Measurements from ENCODE around the gene LRRC1. TPM values are rescaled to one million over a fixed set of nuclear protein-coding genes. Genes with fewer than 3 reads are reported as not detected.

LRRC1 gene
- polyA plus RNA-seq, 2 donors = 13.6 to 15.2 TPM

DNA sequence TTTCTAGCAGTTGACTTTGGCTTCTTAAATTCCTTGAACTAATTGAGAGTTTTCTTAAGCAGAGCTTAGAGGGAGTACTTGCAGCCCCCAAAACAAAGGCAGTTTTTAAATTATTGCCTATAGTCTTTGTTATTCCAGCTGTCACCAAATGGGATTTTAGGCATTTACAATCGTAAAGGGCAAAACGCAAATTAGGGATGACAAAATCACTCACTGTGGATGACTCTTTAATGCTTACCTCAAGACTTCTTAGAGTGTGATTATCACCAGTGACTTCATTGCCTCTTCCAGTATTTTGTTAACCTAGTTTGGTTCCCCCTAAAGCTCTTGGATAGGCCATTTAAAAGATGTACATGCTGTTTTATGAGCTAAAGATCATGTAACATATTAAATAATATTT, 126.8 kb downstream of the LRRC1 start:
- H3K36me3 ChIP-seq (ENCODE audit: control insufficient read depth in 2 of 2, insufficient read depth in 2 of 2, low read length in 1 of 2) = peaks cover 3 to 4% of the 10 kb centered on the region in 2 donors
- 96% methylated on average over 2 of the region's 2 CpGs for WGBS, 2 donors
- no peaks in the 10 kb centered on the region for H3K27me3 ChIP-seq (ENCODE audit: control insufficient read depth in 1 of 2, insufficient read depth in 2 of 2, low read length in 2 of 2)
- H3K4me1 ChIP-seq (ENCODE audit: control insufficient read depth in 2 of 2, insufficient read depth in 2 of 2, low read length in 1 of 2) = peaks cover 0 to 5% of the 10 kb centered on the region in 2 donors
- H3K27ac ChIP-seq (ENCODE audit: low read depth in 2 of 2, low read length in 1 of 2) = no peak overlapping the region
- no peak overlapping the region for H3K4me3 ChIP-seq (ENCODE audit: low read depth in 1 of 2, low read length in 2 of 2)
- H3K9me3 ChIP-seq (ENCODE audit: control insufficient read depth in 2 of 2, insufficient read depth in 1 of 2, low read depth in 1 of 2, low read length in 1 of 2) = no peaks in the 10 kb centered on the region

- no peak overlapping the region for H3K4me3 ChIP-seq (ENCODE audit: low read depth in 1 of 2, low read length in 2 of 2)
- peaks cover 0 to 5% of the 10 kb centered on the region in 2 donors for H3K4me1 ChIP-seq (ENCODE audit: control insufficient read depth in 2 of 2, insufficient read depth in 2 of 2, low read length in 1 of 2)
- no peaks in the 10 kb centered on the region for H3K9me3 ChIP-seq (ENCODE audit: control insufficient read depth in 2 of 2, insufficient read depth in 1 of 2, low read depth in 1 of 2, low read length in 1 of 2)
- peaks cover 3 to 4% of the 10 kb centered on the region in 2 donors for H3K36me3 ChIP-seq (ENCODE audit: control insufficient read depth in 2 of 2, insufficient read depth in 2 of 2, low read length in 1 of 2)
- H3K27ac ChIP-seq (ENCODE audit: low read depth in 2 of 2, low read length in 1 of 2) = no peak overlapping the region
- 87% methylated on average over 14 of the region's 14 CpGs for WGBS, 2 donors
- no peaks in the 10 kb centered on the region for H3K27me3 ChIP-seq (ENCODE audit: control insufficient read depth in 1 of 2, insufficient read depth in 2 of 2, low read length in 2 of 2)
Observed at GRCh38 chr6:53922539-53922981, 127.8 kb downstream of the LRRC1 start.

GRCh38 chr6:53924277-53924676, 129.5 kb downstream of the LRRC1 start:
- H3K4me3 ChIP-seq (ENCODE audit: low read depth in 1 of 2, low read length in 2 of 2) = no peak overlapping the region
- H3K27ac ChIP-seq (ENCODE audit: low read depth in 2 of 2, low read length in 1 of 2) = peak overlapping the region in 1 of 2 donors; percentile 22
- peaks cover 3 to 4% of the 10 kb centered on the region in 2 donors for H3K36me3 ChIP-seq (ENCODE audit: control insufficient read depth in 2 of 2, insufficient read depth in 2 of 2, low read length in 1 of 2)
- H3K27me3 ChIP-seq (ENCODE audit: control insufficient read depth in 1 of 2, insufficient read depth in 2 of 2, low read length in 2 of 2) = no peaks in the 10 kb centered on the region
- H3K9me3 ChIP-seq (ENCODE audit: control insufficient read depth in 2 of 2, insufficient read depth in 1 of 2, low read depth in 1 of 2, low read length in 1 of 2) = no peaks in the 10 kb centered on the region
- 78 to 89% methylated on average over 3 of the region's 3 CpGs for WGBS, 2 donors
- H3K4me1 ChIP-seq (ENCODE audit: control insufficient read depth in 2 of 2, insufficient read depth in 2 of 2, low read length in 1 of 2) = peaks cover 0 to 8% of the 10 kb centered on the region in 2 donors

DNA sequence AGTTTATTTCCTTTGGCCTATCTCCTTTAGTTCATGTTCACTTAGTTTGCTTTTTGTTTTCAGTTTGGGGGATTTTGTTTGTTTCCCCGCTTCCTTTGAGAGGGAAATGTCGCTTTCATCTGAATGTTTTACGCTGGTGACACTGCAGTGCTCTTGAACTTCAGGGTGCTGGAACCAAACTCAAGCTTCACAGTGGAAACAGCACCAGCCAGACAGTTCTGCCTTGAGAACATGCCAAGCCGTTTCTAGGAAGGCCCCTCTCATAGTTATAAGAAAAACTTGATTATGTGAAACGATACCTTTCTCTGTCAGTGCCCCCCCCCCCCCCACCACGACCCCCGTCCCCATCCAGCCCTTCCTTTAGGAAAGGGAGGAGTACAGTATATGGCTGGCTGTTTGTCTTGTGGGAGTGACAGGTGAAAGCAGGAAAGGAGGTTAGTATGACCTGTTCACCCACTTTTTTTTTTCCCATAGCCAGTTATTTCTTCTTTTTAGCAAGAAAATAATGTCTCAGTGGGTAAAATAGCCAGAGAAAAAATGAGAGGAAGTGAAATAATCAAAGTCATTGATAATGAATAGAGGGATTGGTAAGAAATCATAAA, 130.1 kb downstream of the LRRC1 start:
- Histone ChIP-seq H3K27me3 (ENCODE audit: control insufficient read depth in 1 of 2, insufficient read depth in 2 of 2, low read length in 2 of 2) (no peaks in the 10 kb centered on the region), H3K9me3 (ENCODE audit: control insufficient read depth in 2 of 2, insufficient read depth in 1 of 2, low read depth in 1 of 2, low read length in 1 of 2) (no peaks in the 10 kb centered on the region), H3K27ac (ENCODE audit: low read depth in 2 of 2, low read length in 1 of 2) (peak overlapping the region; percentile 77 to 83), H3K4me3 (ENCODE audit: low read depth in 1 of 2, low read length in 2 of 2) (no peak overlapping the region), H3K4me1 (ENCODE audit: control insufficient read depth in 2 of 2, insufficient read depth in 2 of 2, low read length in 1 of 2) (peaks cover 0 to 8% of the 10 kb centered on the region in 2 donors), H3K36me3 (ENCODE audit: control insufficient read depth in 2 of 2, insufficient read depth in 2 of 2, low read length in 1 of 2) (peaks cover 3 to 4% of the 10 kb centered on the region in 2 donors)
- 80 to 82% methylated on average over 7 of the region's 7 CpGs for WGBS, 2 donors

DNA sequence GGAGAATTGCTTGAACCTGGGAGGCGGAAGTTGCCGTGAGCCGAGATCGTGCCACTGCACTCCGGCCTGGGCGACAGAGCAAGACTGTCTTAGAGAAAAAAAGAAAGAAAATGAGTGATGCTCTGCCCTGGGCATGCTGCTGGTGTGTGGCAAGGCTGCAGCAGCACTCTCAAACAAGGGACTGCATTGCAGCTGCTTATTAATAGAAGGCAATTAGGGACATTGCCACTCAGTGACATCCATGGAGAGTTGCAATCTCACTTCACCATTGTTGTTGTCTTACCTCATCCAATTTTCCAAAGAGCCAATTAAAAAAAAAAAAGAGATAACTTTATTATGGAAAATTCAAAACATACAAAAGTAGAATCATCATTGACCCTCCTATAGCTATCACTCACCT, 131.1 kb downstream of the LRRC1 start:
- WGBS, 2 donors = 97% methylated on average over 6 of the region's 6 CpGs
- Histone ChIP-seq H3K9me3 (ENCODE audit: control insufficient read depth in 2 of 2, insufficient read depth in 1 of 2, low read depth in 1 of 2, low read length in 1 of 2) (no peaks in the 10 kb centered on the region), H3K27me3 (ENCODE audit: control insufficient read depth in 1 of 2, insufficient read depth in 2 of 2, low read length in 2 of 2) (no peaks in the 10 kb centered on the region), H3K36me3 (ENCODE audit: control insufficient read depth in 2 of 2, insufficient read depth in 2 of 2, low read length in 1 of 2) (peaks cover 3 to 4% of the 10 kb centered on the region in 2 donors), H3K4me1 (ENCODE audit: control insufficient read depth in 2 of 2, insufficient read depth in 2 of 2, low read length in 1 of 2) (peaks cover 0 to 12% of the 10 kb centered on the region in 2 donors), H3K4me3 (ENCODE audit: low read depth in 1 of 2, low read length in 2 of 2) (no peak overlapping the region), H3K27ac (ENCODE audit: low read depth in 2 of 2, low read length in 1 of 2) (peak overlapping the region; percentile 57 to 73)

DNA sequence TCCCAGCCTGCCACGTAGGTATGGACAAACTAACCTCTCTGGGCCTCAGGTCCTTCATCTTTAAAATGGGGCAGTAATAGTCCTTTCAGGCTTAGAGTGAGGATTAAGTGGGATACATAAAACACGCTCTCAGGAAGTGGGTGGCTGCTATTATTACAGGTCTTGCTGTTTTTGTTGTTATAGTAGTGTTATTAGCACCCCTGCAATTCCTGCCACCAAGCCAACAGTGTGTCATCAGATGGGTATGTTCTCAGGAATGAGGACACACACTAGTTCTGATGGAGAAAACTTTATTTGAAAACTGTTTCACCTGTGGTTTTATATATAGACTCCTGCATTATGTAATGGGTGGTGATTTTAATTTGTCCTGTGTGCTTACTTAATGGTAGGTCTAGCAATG, 131.7 kb downstream of the LRRC1 start:
- H3K9me3 ChIP-seq (ENCODE audit: control insufficient read depth in 2 of 2, insufficient read depth in 1 of 2, low read depth in 1 of 2, low read length in 1 of 2) = no peaks in the 10 kb centered on the region
- no peaks in the 10 kb centered on the region for H3K27me3 ChIP-seq (ENCODE audit: control insufficient read depth in 1 of 2, insufficient read depth in 2 of 2, low read length in 2 of 2)
- no peak overlapping the region for H3K4me3 ChIP-seq (ENCODE audit: low read depth in 1 of 2, low read length in 2 of 2)
- H3K36me3 ChIP-seq (ENCODE audit: control insufficient read depth in 2 of 2, insufficient read depth in 2 of 2, low read length in 1 of 2) = peaks cover 3 to 4% of the 10 kb centered on the region in 2 donors
- peaks cover 0 to 12% of the 10 kb centered on the region in 2 donors for H3K4me1 ChIP-seq (ENCODE audit: control insufficient read depth in 2 of 2, insufficient read depth in 2 of 2, low read length in 1 of 2)
- peak overlapping the region; percentile 40 to 62 for H3K27ac ChIP-seq (ENCODE audit: low read depth in 2 of 2, low read length in 1 of 2)
- WGBS, 2 donors = 62 to 83% methylated on average over 2 of the region's 2 CpGs

DNA sequence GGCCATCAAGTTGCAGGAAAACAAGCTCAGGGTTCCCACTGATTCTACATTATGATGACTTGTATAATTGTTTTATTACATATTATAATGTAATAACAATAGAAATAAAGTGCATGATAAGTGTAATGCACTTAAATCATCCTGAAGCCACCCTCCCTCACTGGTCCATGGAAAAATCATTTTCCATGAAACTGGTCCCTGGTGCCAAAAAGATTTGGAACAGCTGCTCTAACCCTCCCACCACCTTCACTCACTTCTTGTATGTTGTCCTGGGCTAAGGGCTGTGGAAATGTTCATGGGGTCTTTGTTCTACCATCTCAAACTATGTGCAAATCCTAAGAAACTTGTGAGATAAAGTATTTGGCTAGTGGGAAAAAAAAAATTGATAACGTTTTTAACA, 133.8 kb downstream of the LRRC1 start:
- H3K27me3 ChIP-seq (ENCODE audit: control insufficient read depth in 1 of 2, insufficient read depth in 2 of 2, low read length in 2 of 2) = no peaks in the 10 kb centered on the region
- no peak overlapping the region for H3K4me3 ChIP-seq (ENCODE audit: low read depth in 1 of 2, low read length in 2 of 2)
- H3K4me1 ChIP-seq (ENCODE audit: control insufficient read depth in 2 of 2, insufficient read depth in 2 of 2, low read length in 1 of 2) = peaks cover 0 to 9% of the 10 kb centered on the region in 2 donors
- WGBS, 2 donors = 12 to 19% methylated on average over 1 of the region's 1 CpG
- H3K36me3 ChIP-seq (ENCODE audit: control insufficient read depth in 2 of 2, insufficient read depth in 2 of 2, low read length in 1 of 2) = peaks cover 0 to 4% of the 10 kb centered on the region in 2 donors
- peak overlapping the region; percentile 71 to 76 for H3K27ac ChIP-seq (ENCODE audit: low read depth in 2 of 2, low read length in 1 of 2)
- H3K9me3 ChIP-seq (ENCODE audit: control insufficient read depth in 2 of 2, insufficient read depth in 1 of 2, low read depth in 1 of 2, low read length in 1 of 2) = no peaks in the 10 kb centered on the region

- WGBS, 2 donors = 44 to 71% methylated on average over 4 of the region's 4 CpGs
- peak overlapping the region; percentile 93 to 95 for H3K27ac ChIP-seq (ENCODE audit: low read depth in 2 of 2, low read length in 1 of 2)
- peaks cover 0 to 4% of the 10 kb centered on the region in 2 donors for H3K36me3 ChIP-seq (ENCODE audit: control insufficient read depth in 2 of 2, insufficient read depth in 2 of 2, low read length in 1 of 2)
- no peaks in the 10 kb centered on the region for H3K9me3 ChIP-seq (ENCODE audit: control insufficient read depth in 2 of 2, insufficient read depth in 1 of 2, low read depth in 1 of 2, low read length in 1 of 2)
- peak overlapping the region; percentile 7 to 12 for H3K4me3 ChIP-seq (ENCODE audit: low read depth in 1 of 2, low read length in 2 of 2)
- no peaks in the 10 kb centered on the region for H3K27me3 ChIP-seq (ENCODE audit: control insufficient read depth in 1 of 2, insufficient read depth in 2 of 2, low read length in 2 of 2)
- H3K4me1 ChIP-seq (ENCODE audit: control insufficient read depth in 2 of 2, insufficient read depth in 2 of 2, low read length in 1 of 2) = peaks cover 0 to 9% of the 10 kb centered on the region in 2 donors
Observed at GRCh38 chr6:53929041-53929820, 134.4 kb downstream of the LRRC1 start.

DNA sequence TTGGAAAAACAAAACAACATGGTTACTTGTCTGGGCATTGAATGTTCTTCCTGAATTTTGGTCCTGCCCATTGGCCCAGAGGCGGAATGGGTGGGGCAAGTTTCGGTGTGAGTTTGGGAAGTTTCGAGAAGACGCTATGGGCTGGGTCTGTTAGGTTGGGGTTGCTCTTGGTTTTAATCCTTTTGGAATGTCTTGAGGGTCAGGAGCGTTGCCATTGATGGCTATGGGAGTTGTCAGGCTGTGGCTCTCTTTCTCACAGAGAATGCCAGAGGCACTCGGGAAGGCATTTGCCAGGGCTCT, 135.0 kb downstream of the LRRC1 start:
- peaks cover 0 to 2% of the 10 kb centered on the region in 2 donors for H3K36me3 ChIP-seq (ENCODE audit: control insufficient read depth in 2 of 2, insufficient read depth in 2 of 2, low read length in 1 of 2)
- 52 to 80% methylated on average over 6 of the region's 6 CpGs for WGBS, 2 donors
- peak overlapping the region; percentile 93 to 95 for H3K27ac ChIP-seq (ENCODE audit: low read depth in 2 of 2, low read length in 1 of 2)
- H3K27me3 ChIP-seq (ENCODE audit: control insufficient read depth in 1 of 2, insufficient read depth in 2 of 2, low read length in 2 of 2) = no peaks in the 10 kb centered on the region
- peak overlapping the region; percentile 7 to 12 for H3K4me3 ChIP-seq (ENCODE audit: low read depth in 1 of 2, low read length in 2 of 2)
- H3K9me3 ChIP-seq (ENCODE audit: control insufficient read depth in 2 of 2, insufficient read depth in 1 of 2, low read depth in 1 of 2, low read length in 1 of 2) = no peaks in the 10 kb centered on the region
- H3K4me1 ChIP-seq (ENCODE audit: control insufficient read depth in 2 of 2, insufficient read depth in 2 of 2, low read length in 1 of 2) = peaks cover 0 to 11% of the 10 kb centered on the region in 2 donors

Data from esophagus (tissue), 2 donors.